ENCODE results near the gene RIN3.

- TF ChIP-seq CTCF (conservative IDR thresholded peaks at IDR 0.05; ENCODE audit: low read depth, low read length) (no peak), USF2 (IDR thresholded peaks at IDR 0.05; ENCODE audit: low read depth, low read length) (no peak), MXI1 (IDR thresholded peaks at IDR 0.05; ENCODE audit: borderline replicate concordance, low read depth, low read length) (no peak), RAD21 (IDR thresholded peaks at IDR 0.05; ENCODE audit: low read length) (no peak), FOS (IDR thresholded peaks at IDR 0.05; ENCODE audit: low read depth, low read length) (no peak), POLR2A (IDR thresholded peaks at IDR 0.05; ENCODE audit: low read depth, low read length) (no peak), SMC3 (IDR thresholded peaks at IDR 0.05; ENCODE audit: low read depth, low read length) (no peak), MAFK (IDR thresholded peaks at IDR 0.05; ENCODE audit: low read depth, low read length) (no peak), ELK1 (IDR thresholded peaks at IDR 0.05; ENCODE audit: borderline replicate concordance, low read depth, low read length) (no peak), RFX5 (IDR thresholded peaks at IDR 0.05; ENCODE audit: low read depth, low read length) (no peak), CEBPB (IDR thresholded peaks at IDR 0.05; ENCODE audit: low read depth, low read length) (no peak), RCOR1 (IDR thresholded peaks at IDR 0.05; ENCODE audit: insufficient replicate concordance, low read length) (no peak), NFE2L2 (IDR thresholded peaks at IDR 0.05; ENCODE audit: low read depth, low read length) (no peak), MAZ (IDR thresholded peaks at IDR 0.05; ENCODE audit: borderline replicate concordance, low read depth, low read length) (no peak)
Observed at GRCh38 chr14:92737619-92738188, 224.1 kb downstream of the RIN3 start.
